ENCODE results near the gene KLC3. TPM values are rescaled to one million over a fixed set of nuclear protein-coding genes. Genes with fewer than 3 reads are reported as not detected.

KLC3 gene
- total and polyA plus RNA-seq, 2 of the 8 experiments (the other 6 are each of a cell fraction or from before 2014, with no cell fraction given): 1.3 to 2.8 TPM

- TF ChIP-seq SUZ12 (IDR thresholded peaks at IDR 0.05; ENCODE audit: low read length) (no peak), TCF12 (IDR thresholded peaks at IDR 0.05; ENCODE audit: low read depth, low read length) (no peak), SIX5 (IDR thresholded peaks at IDR 0.05; ENCODE audit: low read depth, low read length) (no peak), ATF3 (IDR thresholded peaks at IDR 0.05; ENCODE audit: insufficient read depth, low read depth, low read length) (no peak), CHD7 (IDR thresholded peaks at IDR 0.05; ENCODE audit: insufficient replicate concordance, low read length) (no peak), BCL11A (IDR thresholded peaks at IDR 0.05; ENCODE audit: low read depth in 2 of 2, low read length in 2 of 2) (no peak), EGR1 (IDR thresholded peaks at IDR 0.05; ENCODE audit: borderline replicate concordance, low read depth, low read length) (no peak), SP1 (IDR thresholded peaks at IDR 0.05; ENCODE audit: low read depth, low read length) (no peak)
These were observed 40.8 kb upstream of the KLC3 start (continued) for GRCh38 chr19:45299719-45300118.

Data from H1 (cell line).